GDM1 (cell line): Measurements from ENCODE around the gene TSHZ1.
A peak's percentile ranks its signal among the peaks of the same experiment; 100 is the strongest.

Source experiments
- DNase-seq: peaks from one replicate; lab custom pipeline; 2025; lab: John Stamatoyannopoulos, UW

TSHZ1 gene

GRCh38 chr18:75249672-75250470, 39.3 kb downstream of the TSHZ1 start:
- no peak for DNase-seq

GRCh38 chr18:75250471-75250821, 39.8 kb downstream of the TSHZ1 start:
- DNase-seq: no peak

- no peak for DNase-seq
Observed at GRCh38 chr18:75251466-75251865, 40.9 kb downstream of the TSHZ1 start.

- no peak for DNase-seq
Observed at GRCh38 chr18:75252136-75252535, 41.5 kb downstream of the TSHZ1 start.

- no peak for DNase-seq
Observed at GRCh38 chr18:75253043-75253442, 42.4 kb downstream of the TSHZ1 start.

GRCh38 chr18:75253784-75254183, 43.2 kb downstream of the TSHZ1 start:
- no peak for DNase-seq

- DNase-seq: no peak
Observed at GRCh38 chr18:75255094-75255493, 44.5 kb downstream of the TSHZ1 start.

GRCh38 chr18:75256376-75256775, 45.8 kb downstream of the TSHZ1 start:
- no peak for DNase-seq

- DNase-seq: no peak
Observed at GRCh38 chr18:75257605-75258004, 47.0 kb downstream of the TSHZ1 start.

- no peak for DNase-seq
Observed at GRCh38 chr18:75261430-75262223, 51.0 kb downstream of the TSHZ1 start.

GRCh38 chr18:75262511-75262910, 51.9 kb downstream of the TSHZ1 start:
- peak; percentile 17 for DNase-seq

- DNase-seq: no peak
Observed at GRCh38 chr18:75264195-75264594, 53.6 kb downstream of the TSHZ1 start.

- no peak for DNase-seq
Observed at GRCh38 chr18:75264926-75265597, 54.5 kb downstream of the TSHZ1 start.

GRCh38 chr18:75265872-75266271, 55.3 kb downstream of the TSHZ1 start:
- no peak for DNase-seq

- no peak for DNase-seq
Observed at GRCh38 chr18:75267643-75268363, 57.2 kb downstream of the TSHZ1 start.

- no peak for DNase-seq
Observed at GRCh38 chr18:75268364-75268646, 57.7 kb downstream of the TSHZ1 start.

- no peak for DNase-seq
Observed at GRCh38 chr18:75269124-75269680, 58.6 kb downstream of the TSHZ1 start.

GRCh38 chr18:75269696-75270095, 59.1 kb downstream of the TSHZ1 start:
- DNase-seq: no peak

GRCh38 chr18:75271952-75272351, 61.4 kb downstream of the TSHZ1 start:
- no peak for DNase-seq

- DNase-seq: no peak
Observed at GRCh38 chr18:75273817-75274216, 63.2 kb downstream of the TSHZ1 start.

GRCh38 chr18:75275226-75275625, 64.6 kb downstream of the TSHZ1 start:
- no peak for DNase-seq
